ENCODE data around the gene ASB1.

GRCh38 chr2:238380785-238381184 is 45.9 kb upstream of the ASB1 start:
- TF ChIP-seq CTCF (IDR thresholded peaks at IDR 0.05): no peak
- TF ChIP-seq POLR2A (IDR thresholded peaks at IDR 0.05): no peak

Data from esophagus squamous epithelium (tissue), 4 donors.